GM18909 (cell line): Measurements from ENCODE around the gene UGT1A6.
"Not testable (repeated sequence)": the region's sequence is repeated elsewhere in the genome, so short reads cannot be mapped to it uniquely, and the experiment has no call there.

Experiments used
- ATAC-seq: cut with Tn5 transposase; IDR thresholded peaks from one replicate; pipeline ENCODE4 v1.9.1; 2021; ENCODE audit warnings: mild to moderate bottlenecking; ENCODE audit not compliant: unreplicated experiment, poor library complexity

The UGT1A6 gene

DNA sequence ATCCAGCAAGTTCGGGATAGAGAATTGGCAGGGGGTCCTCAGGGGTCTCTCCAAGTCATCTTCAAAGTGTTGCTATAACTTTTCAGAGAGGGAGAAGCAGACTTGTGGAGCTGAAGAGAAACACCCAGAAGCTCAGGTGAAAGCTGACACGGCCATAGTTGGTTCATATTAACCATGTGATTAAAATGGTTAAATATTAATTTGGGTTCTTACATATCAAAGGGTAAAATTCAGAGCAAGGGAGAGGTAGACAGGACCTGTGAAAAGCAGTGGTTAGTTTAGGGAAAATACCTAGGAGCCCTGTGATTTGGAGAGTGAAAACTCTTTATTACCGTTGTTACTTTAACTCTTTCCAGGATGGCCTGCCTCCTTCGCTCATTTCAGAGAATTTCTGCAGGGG is at the start of gene UGT1A6:
UGT1A6 (plus strand) TSS at position 243 of the 400 bp plus-strand sequence; CDS start at position 358, 115 bp downstream.
- ATAC-seq: no peak

DNA sequence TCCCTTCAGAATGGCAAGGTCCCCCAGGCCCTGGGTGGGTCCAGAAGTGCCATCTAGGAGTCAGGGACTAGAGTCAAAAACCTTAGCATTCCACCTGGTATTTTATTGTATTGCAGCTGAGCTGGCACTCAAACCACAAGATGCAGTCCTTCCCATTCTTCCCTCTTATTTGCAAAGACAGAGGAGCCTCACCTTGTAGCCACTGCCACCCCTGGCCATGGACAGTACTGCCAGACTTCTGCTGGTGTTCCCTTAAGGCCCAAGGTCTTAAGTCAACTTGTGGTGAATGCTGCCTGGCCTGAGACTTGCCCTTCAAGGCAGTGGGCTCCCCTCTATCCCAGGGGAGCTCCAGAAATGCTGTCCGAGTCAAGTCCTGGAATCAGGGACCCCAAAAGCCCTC is 49.6 kb upstream of the UGT1A6 start:
- ATAC-seq: no peak

DNA sequence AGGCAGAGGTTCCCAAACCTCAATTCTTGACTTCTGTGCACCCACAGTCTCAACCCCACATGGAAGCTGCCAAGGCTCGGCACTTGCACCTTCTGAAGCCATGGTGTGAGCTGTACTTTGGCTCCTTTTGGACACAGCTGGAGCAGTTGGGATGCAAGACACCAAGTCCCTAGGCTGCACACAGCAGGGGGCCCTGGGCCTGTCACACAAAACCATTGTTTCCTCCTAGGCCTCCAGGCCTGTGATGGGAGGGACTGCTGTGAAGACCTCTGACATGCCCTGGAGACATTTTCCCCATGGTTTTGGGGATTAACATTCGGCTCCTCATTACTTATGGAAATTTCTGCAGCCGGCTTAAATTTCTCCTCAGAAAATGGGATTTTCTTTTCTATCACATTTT is 46.7 kb upstream of the UGT1A6 start:
- not testable (repeated sequence) for ATAC-seq

DNA sequence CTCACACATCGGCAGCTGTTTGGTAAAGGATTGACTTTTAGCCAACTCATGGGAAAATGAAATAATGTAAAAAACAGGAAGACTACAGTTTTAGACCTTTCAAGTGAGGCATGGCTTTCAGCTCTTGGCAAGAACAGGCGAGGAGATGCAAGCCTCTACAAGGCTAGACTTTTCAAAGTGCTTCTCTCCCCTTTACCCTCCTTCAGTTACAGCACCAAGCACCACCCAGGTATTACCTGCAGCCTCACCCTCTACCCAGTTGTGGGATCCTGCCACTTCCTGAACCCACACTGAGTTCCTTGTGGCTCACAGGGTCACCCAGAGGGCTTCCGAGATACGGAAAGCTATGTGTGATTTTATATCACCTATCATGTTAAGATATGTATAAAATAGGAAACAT is 41.7 kb upstream of the UGT1A6 start:
- no peak for ATAC-seq

DNA sequence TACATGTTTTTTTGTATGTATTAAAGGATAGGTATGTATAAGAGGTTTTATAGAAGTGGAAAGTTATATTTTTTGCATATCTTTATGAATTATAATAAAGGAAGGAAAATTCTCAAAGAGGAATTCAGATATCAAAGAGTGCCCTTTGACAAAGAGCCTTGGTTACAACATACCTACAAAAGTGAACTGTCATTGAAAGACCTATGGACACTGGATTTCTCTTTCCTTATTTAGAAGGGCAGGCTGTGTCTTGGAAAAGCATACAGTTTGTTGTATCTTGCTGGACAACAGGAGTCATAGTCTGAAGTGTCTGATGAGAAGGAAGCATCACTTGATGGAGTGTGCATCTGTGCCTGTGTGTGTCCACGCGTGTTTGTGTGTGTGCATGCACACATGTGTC is 41.3 kb upstream of the UGT1A6 start:
- ATAC-seq: no peak

DNA sequence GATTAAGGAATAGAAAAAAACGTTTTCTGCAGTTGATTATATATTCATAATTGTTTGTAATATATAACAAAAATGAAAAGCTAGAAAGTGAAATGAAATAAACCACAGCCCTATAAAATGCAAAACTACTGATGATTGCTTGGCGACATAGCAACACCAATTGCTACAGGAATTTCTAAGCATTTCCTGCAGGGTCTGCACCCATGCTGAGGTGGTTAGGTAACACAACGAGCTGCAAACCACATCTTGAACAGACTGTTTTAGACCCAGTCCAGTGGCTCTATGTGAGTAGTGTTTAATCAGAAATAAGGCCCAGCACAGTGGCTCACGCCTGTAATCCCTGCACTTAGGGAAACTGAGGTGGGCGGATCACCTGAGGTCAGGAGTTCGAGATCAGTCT is 38.2 kb upstream of the UGT1A6 start:
- no peak for ATAC-seq

DNA sequence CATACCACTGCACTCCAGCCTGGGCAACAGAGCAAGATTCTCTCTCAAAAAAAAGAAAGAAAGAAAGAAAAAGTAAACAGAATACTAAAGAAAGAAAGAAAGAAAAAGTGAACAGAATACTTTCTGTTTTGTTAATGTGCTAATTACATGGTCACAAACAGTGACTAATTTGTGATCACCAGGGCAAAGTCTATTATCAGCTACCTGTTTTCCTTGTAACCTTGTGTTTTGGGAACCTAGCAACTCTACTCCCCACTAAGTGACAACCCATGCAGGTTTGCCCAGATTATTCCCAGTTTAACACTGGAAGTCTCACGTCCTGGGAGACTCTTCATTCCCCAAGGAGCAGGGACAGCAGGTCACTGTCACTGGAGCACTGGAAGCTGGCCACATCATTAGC is 37.6 kb upstream of the UGT1A6 start:
- ATAC-seq: no peak

DNA sequence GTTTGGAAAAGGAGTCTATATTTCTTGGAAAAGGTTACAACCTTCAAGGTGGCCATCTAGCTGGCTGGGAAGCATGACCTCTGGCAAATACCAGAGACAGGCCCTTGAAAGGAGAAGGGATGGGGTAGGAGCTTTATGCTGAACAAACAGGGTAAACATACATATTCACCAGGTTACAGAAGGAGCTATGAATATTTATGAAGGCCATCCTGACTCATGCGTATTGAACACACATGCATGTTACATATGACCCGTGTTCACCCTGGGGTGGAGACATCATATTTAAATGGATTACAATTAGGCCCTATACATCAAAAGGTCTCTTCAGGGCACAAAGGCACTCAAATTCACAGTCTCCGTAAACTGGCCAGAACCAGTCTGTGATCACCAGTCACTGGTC is 36.7 kb upstream of the UGT1A6 start:
- ATAC-seq: not testable (repeated sequence)

DNA sequence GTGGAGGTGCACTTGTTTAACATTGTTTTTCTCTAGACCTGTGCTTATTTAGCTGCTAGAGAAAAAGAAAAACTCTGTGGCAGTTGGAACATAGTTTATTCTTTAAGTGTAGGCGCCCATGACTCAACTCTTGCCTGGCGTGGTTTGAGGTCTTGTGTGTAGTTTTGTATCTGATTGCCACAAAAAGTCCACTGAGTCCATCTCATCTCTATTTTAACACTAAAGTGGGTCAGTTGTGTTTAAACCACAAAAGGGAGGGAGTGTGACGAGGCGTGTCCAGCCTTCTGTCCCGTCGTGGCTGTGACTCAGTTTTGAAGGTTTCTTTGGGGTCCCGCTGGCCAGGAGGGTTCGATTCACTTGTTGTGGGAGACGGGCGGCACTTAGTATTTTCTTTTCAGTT is 36.2 kb upstream of the UGT1A6 start:
- ATAC-seq: no peak

DNA sequence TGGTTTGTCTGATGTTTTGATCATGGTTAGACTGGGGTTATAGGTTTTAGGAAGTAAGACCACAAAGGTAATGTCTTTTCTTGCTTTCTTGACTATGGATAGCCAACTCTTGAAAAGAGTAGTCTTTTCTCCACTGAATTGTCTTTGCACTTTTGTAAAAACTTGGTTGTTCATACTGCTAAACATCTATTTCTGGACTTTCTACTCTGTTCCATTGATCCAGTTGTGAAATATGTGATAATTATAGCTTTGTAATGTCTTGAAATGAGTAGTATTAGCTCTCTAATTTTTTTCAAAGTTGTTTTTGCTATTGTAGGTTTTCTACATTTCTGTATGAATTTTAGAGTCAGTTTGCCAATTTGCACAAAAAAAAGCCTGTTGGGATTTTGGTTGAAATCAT is 34.1 kb upstream of the UGT1A6 start:
- ATAC-seq: no peak

DNA sequence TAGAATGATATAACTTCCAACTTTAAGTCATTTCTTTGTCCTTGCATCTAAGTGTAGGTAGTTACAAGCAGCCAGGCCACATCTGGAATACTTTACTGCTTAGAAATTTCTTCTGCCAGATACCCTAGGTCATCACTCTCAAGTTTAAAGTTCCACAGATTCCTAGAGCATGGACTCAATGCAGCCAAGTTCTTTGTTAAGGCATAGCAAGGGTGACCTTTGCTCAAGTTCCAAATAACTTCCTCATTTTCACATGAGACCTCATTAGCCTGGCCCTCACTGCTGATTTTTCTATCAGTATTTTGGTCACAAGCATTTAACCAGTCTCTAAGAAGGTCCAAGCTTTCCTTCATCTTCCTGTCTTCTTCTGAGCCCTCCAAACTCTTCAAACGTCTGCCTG is 28.8 kb upstream of the UGT1A6 start:
- no peak for ATAC-seq

DNA sequence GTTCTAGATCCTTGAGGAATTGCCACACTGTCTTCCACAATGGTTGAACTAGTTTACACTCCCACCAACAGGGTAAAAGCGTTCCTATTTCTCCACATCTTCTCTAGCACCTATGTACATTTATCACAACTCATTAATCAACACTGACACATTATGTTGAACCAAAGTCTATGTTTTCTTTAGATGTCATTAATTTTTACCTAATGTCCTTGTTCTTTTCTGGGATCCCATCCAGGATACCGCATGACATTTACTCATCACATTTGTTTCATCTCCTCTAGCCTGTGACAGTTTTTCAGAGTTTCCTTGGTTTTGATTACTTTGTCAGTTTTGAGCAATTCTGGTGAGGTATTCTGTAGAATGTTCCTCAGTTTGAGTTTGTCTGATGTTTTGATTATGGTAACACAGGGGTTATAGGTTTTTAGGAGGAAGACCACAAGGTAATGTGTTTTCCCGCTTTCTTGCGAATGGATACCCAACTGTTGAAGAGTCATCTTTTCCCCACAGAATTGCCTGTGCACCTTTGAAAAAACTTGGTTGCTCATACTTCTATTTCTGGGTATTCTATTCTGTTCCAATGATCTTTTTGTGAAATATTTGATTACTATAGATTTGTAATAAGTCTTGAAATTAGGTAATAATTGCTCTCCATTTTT is 24.0 kb upstream of the UGT1A6 start:
- no peak for ATAC-seq

DNA sequence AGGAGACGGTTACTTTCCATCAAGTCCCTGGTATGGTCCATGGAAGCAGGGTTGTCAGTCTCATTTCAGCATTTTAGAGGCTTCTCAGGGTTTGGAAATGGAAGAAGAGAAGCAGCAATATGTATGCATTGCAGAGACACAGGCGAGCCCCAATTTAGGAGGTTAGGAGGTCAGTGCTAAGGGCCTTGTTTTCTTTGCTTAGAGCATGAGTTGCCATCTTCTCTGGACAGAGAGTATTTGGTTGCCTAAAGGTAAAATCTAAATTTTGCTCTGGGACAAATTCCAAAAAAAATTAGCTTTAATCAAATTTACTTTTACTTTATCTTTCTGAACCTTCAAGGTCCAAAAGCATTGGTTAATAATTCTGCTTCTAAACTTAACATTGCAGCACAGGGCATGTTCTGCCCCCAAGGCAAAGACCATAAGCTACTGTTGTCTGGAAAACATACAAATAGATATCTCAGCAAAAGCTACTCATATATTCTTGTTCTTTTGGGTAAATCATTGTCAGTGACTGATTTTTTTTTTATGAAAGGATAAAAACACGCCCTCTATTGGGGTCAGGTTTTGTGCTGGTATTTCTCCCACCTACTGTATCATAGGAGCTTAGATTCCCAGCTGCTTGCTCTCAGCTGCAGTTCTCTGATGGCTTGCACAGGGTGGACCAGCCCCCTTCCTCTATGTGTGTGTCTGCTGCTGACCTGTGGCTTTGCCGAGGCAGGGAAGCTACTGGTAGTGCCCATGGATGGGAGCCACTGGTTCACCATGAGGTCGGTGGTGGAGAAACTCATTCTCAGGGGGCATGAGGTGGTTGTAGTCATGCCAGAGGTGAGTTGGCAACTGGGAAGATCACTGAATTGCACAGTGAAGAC is 21.2 kb upstream of the UGT1A6 start, which contains the start of gene UGT1A9:
UGT1A9 (plus strand) TSS at position 609 of the 872 bp plus-strand sequence; CDS start at position 646, 37 bp downstream.
- ATAC-seq: no peak

DNA sequence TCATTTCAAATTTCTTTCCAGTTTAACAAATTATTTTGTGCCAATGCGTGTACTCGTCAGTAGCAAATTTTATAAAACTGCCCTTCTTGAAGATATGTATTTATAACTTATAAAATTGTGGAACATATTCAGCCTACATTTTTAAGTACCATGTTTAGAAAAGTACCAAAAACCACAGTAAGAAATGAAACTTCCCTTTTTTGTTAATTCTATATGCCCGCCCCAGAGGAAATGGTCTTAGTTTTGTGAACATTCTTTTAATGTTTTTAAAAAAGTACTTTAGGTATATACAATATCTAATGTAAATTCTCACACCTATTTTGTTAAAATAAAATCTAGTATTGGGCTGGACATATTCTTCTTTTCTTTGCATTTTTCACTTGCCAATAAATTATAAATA is 19.8 kb upstream of the UGT1A6 start:
- ATAC-seq: no peak

DNA sequence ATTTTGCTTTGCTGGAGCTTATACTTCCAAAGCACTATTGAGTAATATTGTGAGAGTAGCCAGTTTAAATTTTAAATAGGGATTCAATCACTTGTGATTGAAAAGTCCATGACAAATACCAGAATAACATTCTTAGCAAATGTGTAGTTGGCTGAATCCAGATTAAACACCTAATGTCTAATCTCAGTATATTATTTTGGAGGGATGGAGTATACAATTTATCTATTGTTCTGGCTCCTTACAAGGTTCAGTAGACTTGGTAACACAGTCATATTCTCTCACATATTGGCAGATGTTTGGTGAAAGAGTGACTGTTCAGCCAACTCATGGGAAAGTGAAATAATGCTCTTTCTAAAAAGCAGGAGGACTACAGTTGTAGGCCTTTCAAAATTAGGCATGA is 18.8 kb upstream of the UGT1A6 start:
- ATAC-seq: no peak

DNA sequence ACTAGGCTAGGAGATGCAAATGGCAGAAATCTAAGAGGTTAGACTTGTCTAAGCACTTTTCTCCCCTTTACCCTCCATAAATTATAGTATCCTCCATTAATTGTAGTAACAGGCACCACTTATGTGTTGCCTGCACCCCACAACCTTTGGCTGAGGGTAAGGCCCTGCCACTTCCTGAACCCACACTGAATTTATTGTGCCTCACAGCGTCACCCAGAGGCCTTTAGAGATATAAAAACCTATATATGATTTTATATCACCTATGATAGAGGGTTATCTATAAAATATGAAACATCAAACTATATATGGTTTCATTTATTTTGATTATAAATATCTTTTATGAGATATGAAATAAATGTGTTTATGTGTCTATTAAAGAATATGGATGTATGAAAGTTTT is 18.4 kb upstream of the UGT1A6 start:
- ATAC-seq: no peak

DNA sequence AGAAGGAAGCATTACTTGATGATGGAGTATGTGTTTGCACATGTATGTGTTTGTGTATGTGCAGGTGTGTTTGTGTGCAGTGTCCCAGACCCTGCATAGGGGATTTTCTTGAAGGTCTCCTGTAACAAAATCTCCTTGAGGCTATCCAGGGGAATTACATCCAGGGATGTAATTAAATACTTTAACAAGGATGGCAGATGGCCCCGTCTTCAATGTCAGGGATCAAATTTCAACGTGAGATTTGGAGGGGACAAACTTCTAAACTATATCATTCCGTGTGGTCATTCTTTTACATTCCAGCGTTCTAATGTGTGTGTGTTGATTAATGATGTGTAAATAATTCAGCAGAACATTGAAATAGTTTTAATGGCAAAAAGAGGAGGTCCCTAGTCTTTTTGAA is 17.7 kb upstream of the UGT1A6 start:
- ATAC-seq: no peak

DNA sequence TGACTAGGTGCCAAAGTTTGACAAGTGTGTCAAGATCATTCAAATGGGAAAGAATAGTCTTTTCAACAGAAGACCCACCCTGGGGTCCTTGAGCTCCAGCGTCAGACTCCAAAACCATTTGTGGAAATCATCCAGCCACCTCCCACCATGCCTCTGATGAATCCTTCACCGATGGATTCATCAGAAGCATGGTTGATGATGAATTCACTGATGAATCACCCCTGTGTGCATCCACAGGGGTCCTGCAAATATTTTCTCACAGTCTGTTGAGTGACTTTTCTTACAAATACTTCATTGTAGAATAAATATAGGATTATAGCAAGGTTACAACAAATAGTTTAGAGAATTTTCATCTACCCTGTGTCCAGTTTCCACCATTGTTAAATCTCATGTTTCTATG is 16.6 kb upstream of the UGT1A6 start:
- ATAC-seq: no peak

DNA sequence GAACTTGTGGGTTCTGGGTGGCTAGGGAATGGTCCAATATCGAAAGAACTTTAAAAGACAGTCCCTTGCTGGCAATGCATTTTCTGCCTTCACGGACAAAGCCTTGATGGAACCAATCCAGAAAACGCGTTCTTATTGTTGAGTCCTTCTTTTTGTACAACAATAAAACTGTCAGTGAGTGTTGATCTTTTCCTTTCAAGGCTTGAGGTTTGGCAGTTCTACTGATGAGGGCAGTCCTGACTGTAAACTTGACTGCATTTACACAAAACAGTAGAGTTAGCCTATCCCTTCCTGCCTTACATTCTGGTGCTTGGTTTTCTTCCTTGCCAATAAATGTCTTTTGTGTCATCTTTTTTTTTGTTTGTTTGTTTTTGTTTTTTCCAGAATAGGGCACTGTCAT is 13.5 kb upstream of the UGT1A6 start:
- no peak for ATAC-seq

DNA sequence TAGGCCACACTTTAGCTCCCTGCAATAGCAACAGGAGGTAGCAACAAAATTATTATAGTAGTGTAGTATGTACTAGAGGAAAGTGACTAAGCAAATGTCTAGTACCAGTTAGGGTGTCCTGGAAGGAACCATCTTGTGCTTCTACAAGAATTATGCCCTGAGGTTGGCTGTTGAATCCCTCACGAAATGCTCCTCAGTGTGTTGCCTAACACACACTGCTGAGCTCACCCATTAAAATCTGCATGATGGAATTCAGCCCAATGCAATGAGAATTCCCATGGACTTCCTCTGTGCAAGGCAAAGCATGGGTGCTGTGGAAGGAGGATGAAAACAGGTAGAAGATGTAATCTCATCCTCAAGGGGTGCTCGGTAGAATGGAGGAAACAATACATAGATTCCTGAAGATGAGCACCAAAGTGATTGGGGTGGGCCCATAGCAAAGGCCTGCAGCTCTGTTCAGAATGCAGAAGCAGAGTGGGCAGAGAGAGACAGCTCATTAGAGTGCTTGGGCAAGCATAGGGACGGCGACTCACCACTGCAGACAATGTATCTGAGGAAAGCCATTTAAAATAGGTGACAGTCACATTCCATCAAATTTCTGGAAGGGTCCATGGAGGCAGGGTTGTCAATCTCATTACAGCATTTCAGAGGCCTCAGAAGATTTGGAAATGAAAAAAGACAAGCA is 12.2 kb upstream of the UGT1A6 start:
- no peak for ATAC-seq

DNA sequence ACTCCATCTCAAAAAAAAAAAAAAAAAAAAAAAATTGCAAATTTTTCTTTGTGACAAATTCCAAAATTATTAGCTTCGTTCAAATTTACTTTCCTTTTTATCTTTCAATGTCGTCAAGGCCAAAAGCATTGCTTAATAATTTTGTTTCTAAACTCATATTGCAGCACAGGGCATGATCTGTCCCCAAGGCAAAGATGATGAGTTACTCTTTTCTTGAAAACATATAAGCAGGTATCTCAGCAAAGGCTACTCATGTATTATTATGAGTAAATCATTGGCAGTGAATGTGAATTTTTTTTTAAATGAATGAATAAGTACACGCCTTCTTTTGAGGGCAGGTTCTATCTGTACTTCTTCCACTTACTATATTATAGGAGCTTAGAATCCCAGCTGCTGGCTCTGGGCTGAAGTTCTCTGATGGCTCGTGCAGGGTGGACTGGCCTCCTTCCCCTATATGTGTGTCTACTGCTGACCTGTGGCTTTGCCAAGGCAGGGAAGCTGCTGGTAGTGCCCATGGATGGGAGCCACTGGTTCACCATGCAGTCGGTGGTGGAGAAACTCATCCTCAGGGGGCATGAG is 11.1 kb upstream of the UGT1A6 start, which contains the start of gene UGT1A7:
UGT1A7 (plus strand) TSS at position 381 of the 579 bp plus-strand sequence; CDS start at position 418, 37 bp downstream.
- no peak for ATAC-seq
